Breast epithelium (tissue), 4 donors: ENCODE results near the gene NRBP1. TPM values are rescaled to one million over a fixed set of nuclear protein-coding genes. Genes with fewer than 3 reads are reported as not detected.

Experiments used
- DNase-seq, 2 donors: peaks; one replicate each; pipeline ENCODE4 v3.0.0-alpha.2; 2019; ENCODE audit warnings: low spot score in 2 of 2
- H3K27ac ChIP-seq, 2 donors: fragments of 200-600 bp; sonication (generic) in 1 of 2; one replicate each; pipeline ENCODE4 v1.5.1; 2016 to 2019; ENCODE audit warnings: mild to moderate bottlenecking in 1 of 2
- H3K27me3 ChIP-seq, 2 donors: fragments of 200-600 bp; sonication (generic) in 1 of 2; one replicate each; pipeline versions ENCODE4 v1.5.1 to v1.6.0; 2017 to 2019; ENCODE audit warnings: control low read depth in 1 of 2, mild to moderate bottlenecking in 1 of 2
- H3K36me3 ChIP-seq: fragments of 200-600 bp; one replicate; pipeline ENCODE4 v1.5.1; 2019
- H3K4me1 ChIP-seq, 2 donors: fragments of 200-600 bp; sonication (generic); one replicate each; pipeline ENCODE4 v1.5.1; 2016 to 2019; ENCODE audit warnings: control low read depth in 1 of 2
- H3K4me3 ChIP-seq, 3 donors: fragments of 200-600 bp; sonication (generic); 1 replicate in 2 of 3; 2 replicates in 1 of 3; pipeline ENCODE4 v1.5.1; 2016 to 2019; ENCODE audit warnings: mild to moderate bottlenecking in 3 of 3, moderate library complexity in 2 of 3
- H3K9me3 ChIP-seq, 2 donors: fragments of 200-600 bp; sonication (generic) in 1 of 2; one replicate each; pipeline ENCODE4 v1.5.1; 2016 to 2019; ENCODE audit warnings: control low read depth in 1 of 2
- CTCF ChIP-seq, 3 donors: fragments of 450-650 bp; IDR thresholded peaks; one replicate each; pipeline ENCODE4 v1.5.1; 2016 to 2017; ENCODE audit warnings: antibody characterized with exemption in 3 of 3, mild to moderate bottlenecking in 3 of 3, moderate library complexity in 3 of 3
- POLR2A ChIP-seq: fragments of 450-650 bp; IDR thresholded peaks from one replicate; pipeline ENCODE4 v1.6.1; 2016; ENCODE audit warnings: antibody characterized with exemption, mild to moderate bottlenecking, moderate library complexity
- POLR2AphosphoS5 ChIP-seq, 3 donors: sonication (generic); formaldehyde crosslinking; IDR thresholded peaks; one replicate each; pipeline ENCODE4 v1.6.1; 2017; ENCODE audit warnings: antibody characterized with exemption in 3 of 3
- intact Hi-C: fragments of 100-400 bp; cut with DNase I; formaldehyde crosslinking; loops from one replicate; pipeline ENCODE4 v1.15.1; 2023; ENCODE audit warnings: low total_unique reads
- total RNA-seq, 3 donors: library from RNA; depleted of rRNA; stranded (reverse); fragments of >200 nt; gene quantifications; one replicate each; pipeline ENCODE4 v1.1.0, GENCODE V29; 2016

NRBP1 gene
- total RNA-seq, 3 donors from 2014 or later, result 70.5 to 87.5 (median 80.3) TPM

- H3K27ac ChIP-seq, result no peak overlapping the region
Measured at GRCh38 chr2:27451095-27451494, 22.7 kb downstream of the NRBP1 start.

GRCh38 chr2:27453968-27454367, 25.5 kb downstream of the NRBP1 start:
- Histone ChIP-seq H3K4me3 (no peak overlapping the region), H3K27ac (no peak overlapping the region), H3K27me3 (no peaks in the 10 kb centered on the region), H3K9me3 (no peaks in the 10 kb centered on the region), H3K4me1 (no peaks in the 10 kb centered on the region), H3K36me3 (peaks cover 14% of the 10 kb centered on the region)
- TF ChIP-seq POLR2A (no peak), CTCF (IDR thresholded peaks at IDR 0.05) (no peak), POLR2AphosphoS5 (IDR thresholded peaks at IDR 0.05) (no peak)
- DNase-seq, result no peak
- intact Hi-C loops, result no loop called here

More at GRCh38 chr2:27451095-27451494, 22.7 kb downstream of the NRBP1 start:
- no peak for TF ChIP-seq CTCF (IDR thresholded peaks at IDR 0.05)
- TF ChIP-seq POLR2A, result no peak
- no peak for TF ChIP-seq POLR2AphosphoS5 (IDR thresholded peaks at IDR 0.05)
- Histone ChIP-seq H3K9me3 (no peaks in the 10 kb centered on the region), H3K27me3 (no peaks in the 10 kb centered on the region), H3K36me3 (no peaks in the 10 kb centered on the region), H3K4me1 (no peaks in the 10 kb centered on the region), H3K4me3 (no peak overlapping the region)
- intact Hi-C loops, result no loop called here
- DNase-seq, result no peak

- H3K27me3 ChIP-seq, result no peaks in the 10 kb centered on the region
- H3K4me3 ChIP-seq, result no peak overlapping the region
- no peaks in the 10 kb centered on the region for H3K9me3 ChIP-seq
- H3K4me1 ChIP-seq, result no peaks in the 10 kb centered on the region
- DNase-seq, result no peak
- intact Hi-C loops, result no loop called here
- peaks cover 22% of the 10 kb centered on the region for H3K36me3 ChIP-seq
- no peak for TF ChIP-seq CTCF (IDR thresholded peaks at IDR 0.05)
- no peak for TF ChIP-seq POLR2AphosphoS5 (IDR thresholded peaks at IDR 0.05)
- TF ChIP-seq POLR2A, result no peak
- H3K27ac ChIP-seq, result no peak overlapping the region
Measured at GRCh38 chr2:27461118-27461517, 32.7 kb downstream of the NRBP1 start.

GRCh38 chr2:27464443-27464842, 36.0 kb downstream of the NRBP1 start:
- Histone ChIP-seq H3K27ac (no peak overlapping the region), H3K4me1 (no peaks in the 10 kb centered on the region), H3K9me3 (no peaks in the 10 kb centered on the region), H3K4me3 (no peak overlapping the region), H3K36me3 (peaks cover 4% of the 10 kb centered on the region), H3K27me3 (no peaks in the 10 kb centered on the region)
- DNase-seq, result no peak
- TF ChIP-seq POLR2A, result no peak
- TF ChIP-seq CTCF (IDR thresholded peaks at IDR 0.05), result no peak
- intact Hi-C loops, result no loop called here

- Histone ChIP-seq H3K4me1 (no peaks in the 10 kb centered on the region), H3K36me3 (no peaks in the 10 kb centered on the region), H3K9me3 (no peaks in the 10 kb centered on the region), H3K27ac (no peak overlapping the region), H3K27me3 (no peaks in the 10 kb centered on the region), H3K4me3 (no peak overlapping the region)
- no peak for DNase-seq
- intact Hi-C loops, result no loop called here
- TF ChIP-seq POLR2AphosphoS5 (IDR thresholded peaks at IDR 0.05) (no peak), POLR2A (no peak), CTCF (IDR thresholded peaks at IDR 0.05) (no peak)
Measured at GRCh38 chr2:27471961-27472360, 43.5 kb downstream of the NRBP1 start.
